ENCODE data around the gene RPL9. TPM values are rescaled to one million over a fixed set of nuclear protein-coding genes. Genes with fewer than 3 reads are reported as not detected.

Gene RPL9
- total RNA-seq, 4 donors from 2014 or later = 3,478 to 5,831 (median 3,966) TPM

DNA sequence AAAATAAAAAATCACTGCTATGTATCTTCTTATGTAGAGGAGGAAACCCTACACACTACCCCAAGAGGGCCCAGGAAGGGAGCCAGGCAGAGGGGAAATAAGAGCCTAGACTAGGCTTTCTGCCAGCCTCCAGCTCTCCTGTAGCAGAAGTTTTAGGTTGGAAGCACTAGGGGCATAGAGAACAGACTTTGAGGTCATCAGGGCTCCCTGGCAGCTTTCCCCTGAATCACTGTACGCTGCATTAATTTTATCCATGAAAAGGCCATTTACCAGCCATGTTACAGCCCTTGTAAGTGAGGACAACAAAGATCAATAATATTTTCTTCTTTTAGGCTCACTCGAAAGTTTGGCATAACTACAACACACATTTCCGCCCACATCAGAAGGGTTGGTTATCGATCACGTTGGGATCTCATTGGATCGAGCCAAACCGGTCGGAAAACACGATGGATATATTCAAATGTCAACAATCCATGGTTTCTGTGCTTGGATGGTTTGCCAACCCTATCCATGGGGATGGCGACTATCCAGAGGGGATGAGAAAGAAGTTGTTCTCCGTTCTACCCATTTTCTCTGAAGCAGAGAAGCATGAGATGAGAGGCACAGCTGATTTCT, 24.7 kb downstream of the RPL9 start:
- TF ChIP-seq, protein P1, sequence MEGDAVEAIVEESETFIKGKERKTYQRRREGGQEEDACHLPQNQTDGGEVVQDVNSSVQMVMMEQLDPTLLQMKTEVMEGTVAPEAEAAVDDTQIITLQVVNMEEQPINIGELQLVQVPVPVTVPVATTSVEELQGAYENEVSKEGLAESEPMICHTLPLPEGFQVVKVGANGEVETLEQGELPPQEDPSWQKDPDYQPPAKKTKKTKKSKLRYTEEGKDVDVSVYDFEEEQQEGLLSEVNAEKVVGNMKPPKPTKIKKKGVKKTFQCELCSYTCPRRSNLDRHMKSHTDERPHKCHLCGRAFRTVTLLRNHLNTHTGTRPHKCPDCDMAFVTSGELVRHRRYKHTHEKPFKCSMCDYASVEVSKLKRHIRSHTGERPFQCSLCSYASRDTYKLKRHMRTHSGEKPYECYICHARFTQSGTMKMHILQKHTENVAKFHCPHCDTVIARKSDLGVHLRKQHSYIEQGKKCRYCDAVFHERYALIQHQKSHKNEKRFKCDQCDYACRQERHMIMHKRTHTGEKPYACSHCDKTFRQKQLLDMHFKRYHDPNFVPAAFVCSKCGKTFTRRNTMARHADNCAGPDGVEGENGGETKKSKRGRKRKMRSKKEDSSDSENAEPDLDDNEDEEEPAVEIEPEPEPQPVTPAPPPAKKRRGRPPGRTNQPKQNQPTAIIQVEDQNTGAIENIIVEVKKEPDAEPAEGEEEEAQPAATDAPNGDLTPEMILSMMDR (IDR thresholded peaks at IDR 0.05; ENCODE audit: low read depth) = no peak

DNA sequence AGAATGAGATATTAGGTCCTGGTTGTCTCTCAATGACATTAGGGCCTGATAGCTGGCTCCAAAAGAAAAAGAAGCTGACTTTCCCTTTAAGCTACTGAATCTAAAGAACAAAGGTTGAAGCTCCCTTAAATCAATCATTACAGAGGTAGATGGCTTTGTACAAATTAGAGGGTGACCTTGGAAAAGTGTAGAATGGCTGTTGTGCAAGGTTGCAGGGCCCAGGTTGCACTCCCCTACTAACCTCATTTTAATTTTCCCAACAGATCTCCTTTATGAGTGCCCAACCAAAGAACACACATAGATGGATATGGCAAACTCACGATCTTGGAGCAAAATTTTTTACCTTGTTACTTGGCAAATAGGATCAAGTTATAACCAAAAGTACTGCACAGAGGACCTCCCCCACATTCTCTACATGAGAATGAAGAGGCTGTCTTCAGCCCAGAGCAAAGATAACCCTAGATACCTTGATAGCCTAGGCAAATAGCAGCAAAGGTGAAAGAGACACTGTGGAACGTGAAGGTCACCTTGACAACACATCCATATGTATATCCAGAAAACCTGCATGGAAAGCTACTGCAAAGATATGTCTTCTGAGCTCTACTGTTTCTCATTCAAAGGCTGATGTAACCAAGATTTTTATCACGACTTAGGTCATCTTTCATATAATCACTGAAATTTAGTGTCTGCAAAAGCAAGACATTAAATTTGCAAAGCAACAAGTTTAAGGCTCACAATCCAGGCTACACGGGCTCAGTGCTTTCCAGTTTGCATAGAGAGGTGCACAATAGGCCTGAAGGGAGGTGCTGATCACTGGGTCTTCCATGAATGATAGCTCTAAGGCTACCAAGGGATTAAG, 29.0 kb downstream of the RPL9 start:
- TF ChIP-seq, protein P1 (IDR thresholded peaks at IDR 0.05; ENCODE audit: low read depth) = no peak

DNA sequence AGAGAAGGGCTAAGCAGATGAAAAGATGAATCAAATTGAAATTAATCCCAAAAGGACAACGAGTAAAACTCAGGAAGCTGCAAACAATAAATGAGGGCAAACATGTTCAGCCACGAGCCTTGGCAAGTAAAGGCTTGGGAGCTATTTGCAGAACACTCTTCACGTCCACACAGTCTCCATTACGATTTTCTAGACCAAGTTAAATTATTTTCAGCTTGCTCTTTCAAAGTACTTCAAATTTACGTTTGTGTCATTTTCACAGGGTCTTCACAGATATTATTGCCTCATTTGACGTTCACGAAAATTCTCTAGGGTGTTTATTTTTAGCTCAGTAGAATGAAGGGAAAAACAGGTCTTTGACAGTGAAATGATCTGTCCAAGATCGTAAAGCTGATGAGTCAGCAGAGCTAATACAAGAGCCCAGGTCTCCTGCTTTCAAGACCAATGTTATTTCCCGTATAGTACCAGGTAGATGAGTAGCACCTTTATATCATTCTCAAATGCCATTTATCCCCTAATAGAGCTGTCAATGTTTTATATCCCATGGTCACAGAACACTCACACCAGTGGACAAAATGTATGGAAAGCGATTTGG, 31.1 kb downstream of the RPL9 start:
- TF ChIP-seq, protein P1 (IDR thresholded peaks at IDR 0.05; ENCODE audit: low read depth) = no peak

DNA sequence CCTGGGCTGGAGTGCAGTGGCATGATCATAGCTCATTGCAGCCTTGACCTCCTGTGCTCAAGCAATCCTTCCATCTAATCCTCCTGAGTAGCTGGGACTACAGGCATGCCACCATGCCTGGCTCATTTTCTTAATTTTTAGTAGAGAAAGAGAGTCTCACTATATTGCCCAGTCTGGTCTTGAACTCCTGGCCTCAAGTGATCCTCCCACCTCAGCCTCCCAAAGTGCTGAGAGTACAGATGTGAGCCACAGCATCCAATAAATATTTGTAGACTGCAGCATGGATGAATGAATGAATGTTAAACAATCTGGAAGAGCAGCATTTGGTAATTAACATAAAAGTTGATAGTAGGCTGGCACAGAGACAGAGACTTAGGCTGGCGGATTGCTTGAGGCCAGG, 32.0 kb downstream of the RPL9 start:
- TF ChIP-seq, protein P1 (IDR thresholded peaks at IDR 0.05; ENCODE audit: low read depth) = no peak

DNA sequence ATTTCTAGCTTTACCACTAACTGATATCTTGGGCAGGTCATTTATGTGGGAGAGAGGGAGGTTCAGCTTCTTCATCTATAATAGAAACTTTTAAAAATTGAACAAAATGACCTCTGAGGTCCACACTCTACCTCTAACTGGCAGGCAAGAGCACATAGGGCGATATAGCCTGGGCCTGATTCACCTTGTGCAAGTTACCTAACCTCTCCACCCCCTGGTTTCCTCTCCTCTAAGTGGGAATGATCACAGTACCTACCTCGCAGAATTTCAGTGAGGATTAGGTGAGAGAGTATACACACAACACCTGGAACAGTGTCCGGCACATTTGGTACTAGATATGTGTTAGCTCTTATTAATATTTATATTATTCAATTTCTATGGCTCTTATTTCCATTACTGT, 36.5 kb downstream of the RPL9 start:
- TF ChIP-seq, protein P1 (IDR thresholded peaks at IDR 0.05; ENCODE audit: low read depth) = no peak

DNA sequence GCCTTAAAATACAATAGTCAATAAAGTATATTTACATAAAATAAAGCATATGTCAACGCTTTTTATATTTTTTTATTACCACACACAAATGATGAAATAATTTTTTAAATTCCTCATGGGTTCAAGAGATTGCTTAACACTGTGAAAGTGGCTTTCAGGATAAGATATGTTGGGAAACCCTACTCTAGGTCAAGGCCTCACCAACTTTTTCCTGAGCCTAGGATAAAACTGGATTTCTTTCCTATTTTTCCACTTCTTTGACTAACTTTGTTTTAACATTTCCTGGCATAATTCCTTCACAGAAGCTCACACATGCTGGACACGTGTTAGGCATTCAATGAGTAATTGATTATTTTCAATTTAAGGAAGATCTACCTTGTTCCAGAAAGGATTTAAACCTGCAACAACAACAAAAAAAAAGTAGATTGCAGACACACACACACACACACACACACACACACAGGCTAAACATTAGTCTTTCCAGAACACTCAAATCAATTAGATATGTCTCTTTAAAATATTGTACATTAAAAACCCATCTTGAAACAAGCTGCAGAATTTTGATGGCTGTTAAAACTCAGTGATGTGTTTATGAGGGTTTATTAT, 42.9 kb downstream of the RPL9 start:
- TF ChIP-seq, protein P1 (IDR thresholded peaks at IDR 0.05; ENCODE audit: low read depth) = no peak

DNA sequence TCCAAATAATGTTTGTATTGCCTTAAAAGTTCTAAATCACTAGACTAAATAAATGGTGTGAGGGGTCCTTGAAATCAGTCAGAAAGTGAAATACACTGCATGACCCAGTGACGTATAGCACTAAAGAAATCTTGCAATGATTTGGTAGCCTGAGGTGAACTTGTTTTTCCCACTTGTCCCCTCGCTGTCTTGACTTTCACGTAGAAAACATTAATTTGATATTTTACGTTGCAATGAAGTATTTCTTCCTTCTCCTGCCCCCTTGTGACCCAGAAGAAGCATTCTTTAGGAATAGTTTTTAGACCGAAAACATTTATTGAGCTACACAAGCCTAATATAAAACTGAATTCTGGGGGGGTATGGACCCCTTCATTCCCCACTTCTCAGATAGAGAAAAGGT, 48.3 kb downstream of the RPL9 start:
- TF ChIP-seq, protein P1 (IDR thresholded peaks at IDR 0.05; ENCODE audit: low read depth) = no peak

Measured in subcutaneous adipose tissue (tissue), 4 donors.